ENCODE measurements around the gene DPY19L1.
"Not testable (repeated sequence)": the region's sequence is repeated elsewhere in the genome, so short reads cannot be mapped to it uniquely, and the experiment has no call there.

Gene DPY19L1

GRCh38 chr7:35032166-35032565 is 5.1 kb downstream of the DPY19L1 start:
- DNase-seq = no peak

DNA sequence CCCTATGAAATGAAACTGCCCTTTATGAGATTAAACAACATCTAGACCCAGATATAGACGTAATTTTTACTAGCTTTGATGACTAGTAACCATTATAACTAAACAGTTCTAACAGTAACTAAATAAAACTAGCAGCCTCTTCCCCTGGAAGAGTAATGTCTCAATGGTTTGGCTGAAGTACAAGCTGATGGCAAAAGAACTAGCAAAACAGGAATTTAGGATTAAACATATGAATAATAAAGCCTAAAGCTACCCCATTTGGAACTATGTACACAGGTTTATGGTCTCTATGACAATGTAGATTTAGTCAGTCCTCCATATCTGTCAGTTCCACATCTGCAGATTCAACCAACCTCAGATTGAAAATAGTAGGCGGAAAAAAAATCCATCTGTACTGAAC is 6.4 kb downstream of the DPY19L1 start:
- no peak for DNase-seq

DNA sequence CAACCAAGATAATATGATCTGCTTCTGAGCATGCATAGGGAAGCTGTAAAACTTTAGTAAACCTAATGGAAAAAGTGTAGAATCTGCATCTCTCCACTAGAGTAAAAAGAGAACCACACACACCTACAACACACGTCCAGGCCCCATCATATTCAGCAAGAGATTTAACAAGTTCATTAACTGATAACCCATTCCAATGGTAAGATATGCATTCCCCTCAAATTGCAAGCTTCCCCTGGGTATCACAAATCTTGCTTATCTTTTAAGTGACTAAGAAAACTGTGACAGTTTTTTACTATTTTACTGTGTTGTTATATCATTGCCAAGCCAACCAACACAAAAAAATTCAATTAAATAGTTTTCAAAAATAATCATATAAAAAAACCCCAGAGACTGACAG is 8.0 kb downstream of the DPY19L1 start:
- DNase-seq = no peak

DNA sequence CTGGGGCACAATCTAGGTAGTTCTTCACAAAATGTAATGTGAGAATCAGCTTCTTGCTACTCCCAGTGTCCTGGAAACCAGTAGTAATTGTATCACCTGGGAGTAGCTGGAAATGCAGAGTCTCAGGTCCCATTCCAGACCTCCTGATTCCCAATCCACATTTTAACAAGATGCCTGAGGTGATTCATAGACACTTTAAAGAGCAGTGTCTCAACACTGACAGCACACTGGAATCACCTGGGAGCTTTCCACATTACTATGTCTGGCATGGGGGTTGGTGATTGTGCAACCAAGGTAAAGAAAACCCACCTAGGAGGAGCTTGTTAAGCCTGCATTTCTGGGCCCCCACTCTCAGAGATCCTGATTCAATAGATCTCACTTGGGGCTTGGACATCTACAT is 11.1 kb downstream of the DPY19L1 start:
- no peak for DNase-seq

DNA sequence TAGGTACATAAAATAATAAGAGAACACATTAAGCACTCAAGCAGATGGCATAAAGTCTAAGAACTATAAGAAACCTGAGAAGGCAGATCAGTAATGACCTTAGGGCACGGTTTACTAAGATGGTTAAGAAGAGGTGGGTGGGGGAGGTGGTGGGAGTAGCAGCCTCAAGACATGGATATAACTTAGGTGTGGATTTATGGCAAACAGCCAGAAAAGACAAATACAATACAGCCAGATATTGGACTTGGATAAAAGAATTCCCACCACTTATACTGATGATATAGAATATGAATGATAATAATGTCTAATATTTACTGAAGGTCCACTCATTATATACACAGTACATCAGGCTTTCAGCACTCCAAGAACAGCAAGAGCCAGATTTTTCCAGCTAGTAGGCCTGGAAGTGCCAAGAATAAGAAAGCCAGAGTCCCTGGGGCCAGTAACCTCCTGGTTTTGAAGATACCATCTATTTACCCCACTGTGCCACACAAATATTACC is 11.9 kb downstream of the DPY19L1 start:
- DNase-seq = no peak

GRCh38 chr7:35024298-35024697 is 13.0 kb downstream of the DPY19L1 start:
- DNase-seq = no peak

- DNase-seq = no peak
Measured at GRCh38 chr7:35022725-35023124, 14.6 kb downstream of the DPY19L1 start.

- DNase-seq = no peak
Measured at GRCh38 chr7:35021445-35021844, 15.8 kb downstream of the DPY19L1 start.

DNA sequence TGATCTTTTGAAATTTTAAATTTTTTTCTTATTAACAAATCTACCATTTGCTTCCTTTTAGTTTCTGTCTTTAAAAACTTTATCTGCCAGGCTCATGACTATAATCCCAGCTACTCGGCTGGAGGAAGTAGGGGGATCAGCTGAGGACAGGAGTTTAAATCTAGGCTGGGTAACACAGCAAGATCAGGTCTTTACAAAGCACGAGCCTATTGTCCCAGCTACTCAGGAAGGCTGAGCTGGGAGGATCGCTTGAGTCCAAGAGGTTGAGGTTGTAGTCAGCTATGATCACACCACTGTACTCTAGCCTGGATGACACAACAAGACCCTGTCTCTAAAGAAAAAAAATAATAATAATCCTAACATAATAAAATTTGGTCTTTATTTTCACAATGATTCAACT is 17.5 kb downstream of the DPY19L1 start:
- no peak for DNase-seq

DNA sequence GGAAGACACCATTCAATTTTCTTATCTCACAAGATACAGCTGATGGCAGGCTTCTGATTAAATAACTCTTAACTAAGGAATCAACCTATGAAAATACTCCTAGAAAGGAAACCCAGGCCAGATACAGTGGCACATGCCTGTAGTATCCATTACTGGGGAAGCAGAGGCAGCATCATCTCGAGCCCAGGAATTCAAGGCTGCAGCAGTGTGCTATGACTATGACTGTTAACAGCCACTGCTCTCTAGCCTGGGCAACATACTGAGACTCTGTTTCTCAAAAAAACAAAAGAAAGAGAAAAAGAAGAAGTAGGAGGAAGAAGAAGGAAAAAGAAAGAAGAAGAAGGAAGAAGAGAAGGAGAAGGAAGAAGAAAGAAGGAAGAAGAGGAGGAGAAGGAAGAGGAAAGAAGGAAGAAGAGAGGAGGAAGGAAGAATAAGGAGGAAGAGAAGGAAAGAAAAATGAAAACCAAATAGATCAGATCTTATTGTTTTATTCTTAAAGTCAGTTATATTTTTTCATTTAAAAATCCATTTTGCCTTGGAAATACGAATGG is 18.0 kb downstream of the DPY19L1 start:
- no peak for DNase-seq

GRCh38 chr7:35015346-35015859 is 21.9 kb downstream of the DPY19L1 start:
- no peak for DNase-seq

- no peak for DNase-seq
Measured at GRCh38 chr7:35012160-35012559, 25.1 kb downstream of the DPY19L1 start.

DNA sequence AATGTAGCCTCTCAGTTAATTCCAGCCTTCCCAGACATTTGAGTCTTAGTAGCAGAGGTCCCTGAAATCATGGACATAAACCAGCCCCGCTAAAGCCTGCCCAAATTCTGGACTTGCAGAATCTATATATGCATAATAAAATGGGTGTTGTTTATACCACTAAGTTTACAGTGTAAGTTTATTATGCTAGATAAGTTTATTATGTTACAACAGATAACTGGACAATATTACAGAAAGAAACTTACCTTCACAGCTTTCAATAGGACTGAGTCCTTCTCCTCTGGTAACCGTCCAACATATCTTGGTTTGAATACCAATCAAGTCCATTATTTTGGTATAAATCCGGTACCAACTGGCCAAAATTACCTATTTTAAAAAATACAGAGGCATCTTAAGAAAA is 26.2 kb downstream of the DPY19L1 start:
- no peak for DNase-seq

DNA sequence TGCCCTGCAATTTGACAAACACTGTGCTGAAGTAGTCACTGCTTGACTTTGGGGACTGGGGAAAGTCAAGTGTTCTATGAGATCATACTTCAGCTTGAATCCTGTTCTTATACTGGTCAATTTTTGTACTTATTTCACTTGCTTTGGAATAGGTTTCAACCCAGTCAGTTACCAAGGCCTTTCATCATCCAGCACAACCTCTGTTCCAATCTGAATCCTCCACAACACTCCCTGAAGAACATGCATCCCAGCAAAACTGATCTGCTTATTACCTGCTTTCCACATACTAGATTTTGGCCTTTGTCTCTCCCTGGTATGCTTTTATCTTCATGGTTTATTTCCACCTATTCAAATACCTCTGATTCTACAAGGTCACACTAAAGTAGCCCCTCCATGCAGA is 29.5 kb downstream of the DPY19L1 start:
- no peak for DNase-seq

DNA sequence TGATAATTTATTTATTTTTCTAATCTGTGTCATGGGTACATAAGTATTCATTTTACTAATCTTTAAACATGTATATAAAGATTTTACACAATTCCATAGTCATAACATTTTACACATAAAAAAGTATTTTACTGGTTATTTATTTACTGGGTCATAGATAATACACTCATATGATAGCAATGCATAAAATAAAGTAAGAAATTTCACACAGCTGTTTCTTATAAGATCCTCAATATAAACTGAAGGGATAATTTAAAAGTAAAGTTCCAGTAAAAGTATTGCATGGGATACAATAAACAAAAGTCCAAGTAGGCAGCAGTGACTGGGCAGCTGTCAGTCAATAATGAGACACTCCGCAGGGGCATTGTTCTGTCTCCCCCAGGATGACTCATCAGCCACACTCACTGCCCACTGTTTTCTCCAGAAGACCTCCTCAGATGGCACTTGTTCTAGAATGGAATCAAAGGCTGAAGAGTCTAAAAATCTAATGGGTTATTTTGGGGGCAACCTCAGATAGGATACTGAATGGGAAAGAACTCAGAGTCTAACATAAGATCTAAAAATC is 32.7 kb downstream of the DPY19L1 start:
- no peak for DNase-seq

DNA sequence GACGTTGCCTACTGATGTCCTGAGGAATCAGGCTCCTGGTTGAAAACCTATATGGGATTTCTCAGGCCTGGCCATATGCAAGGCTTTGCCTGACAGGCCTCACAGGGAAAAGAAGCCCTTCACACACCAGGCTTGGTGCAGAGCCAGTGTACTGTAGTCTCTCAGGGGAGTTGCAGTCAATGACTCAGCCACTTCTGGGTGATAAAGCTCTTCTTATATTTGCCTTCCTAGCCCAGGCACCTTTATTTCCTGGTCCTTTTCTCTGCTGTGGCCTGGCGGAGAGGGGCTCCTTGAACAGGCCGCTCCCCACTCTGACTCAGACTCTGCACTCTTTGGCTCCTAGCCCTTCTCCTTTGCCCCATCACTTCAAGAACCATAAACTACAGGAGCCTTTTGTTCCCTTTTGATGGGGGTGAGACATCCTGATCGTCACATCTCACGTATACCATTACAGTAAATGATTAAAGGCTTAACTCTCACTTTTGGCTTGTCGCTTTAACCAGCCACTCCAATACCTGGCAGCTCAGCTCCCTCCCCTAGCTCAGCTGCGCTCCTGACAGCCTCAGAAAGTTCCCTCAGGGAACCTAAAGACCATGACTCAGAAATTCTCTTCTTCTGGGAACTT is 33.5 kb downstream of the DPY19L1 start:
- no peak for DNase-seq

- DNase-seq = not testable (repeated sequence)
Measured at GRCh38 chr7:35003177-35003650, 34.1 kb downstream of the DPY19L1 start.

- not testable (repeated sequence) for DNase-seq
Measured at GRCh38 chr7:34998335-34998734, 39.0 kb downstream of the DPY19L1 start.

- not testable (repeated sequence) for DNase-seq
Measured at GRCh38 chr7:34996423-34997090, 40.7 kb downstream of the DPY19L1 start.

DNA sequence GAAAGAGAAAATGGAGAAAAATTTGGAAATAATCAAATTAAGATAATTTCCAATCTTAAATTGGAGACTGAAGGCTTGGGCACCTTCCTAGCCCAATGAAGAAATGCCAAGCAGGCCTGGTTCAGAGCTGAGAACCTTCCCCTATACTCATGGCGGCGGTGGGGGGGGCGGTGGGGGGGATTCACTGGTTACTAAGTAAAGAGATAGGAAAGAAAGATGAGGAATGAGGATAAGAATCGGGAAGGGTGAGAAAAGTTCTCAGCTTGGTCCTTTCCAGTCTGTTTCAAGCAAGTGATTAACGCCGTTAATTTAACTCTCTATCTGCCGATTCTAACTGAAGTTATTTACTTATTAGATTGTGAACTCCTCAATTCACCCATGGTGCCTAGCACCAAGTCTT is 41.5 kb downstream of the DPY19L1 start:
- no peak for DNase-seq

DNA sequence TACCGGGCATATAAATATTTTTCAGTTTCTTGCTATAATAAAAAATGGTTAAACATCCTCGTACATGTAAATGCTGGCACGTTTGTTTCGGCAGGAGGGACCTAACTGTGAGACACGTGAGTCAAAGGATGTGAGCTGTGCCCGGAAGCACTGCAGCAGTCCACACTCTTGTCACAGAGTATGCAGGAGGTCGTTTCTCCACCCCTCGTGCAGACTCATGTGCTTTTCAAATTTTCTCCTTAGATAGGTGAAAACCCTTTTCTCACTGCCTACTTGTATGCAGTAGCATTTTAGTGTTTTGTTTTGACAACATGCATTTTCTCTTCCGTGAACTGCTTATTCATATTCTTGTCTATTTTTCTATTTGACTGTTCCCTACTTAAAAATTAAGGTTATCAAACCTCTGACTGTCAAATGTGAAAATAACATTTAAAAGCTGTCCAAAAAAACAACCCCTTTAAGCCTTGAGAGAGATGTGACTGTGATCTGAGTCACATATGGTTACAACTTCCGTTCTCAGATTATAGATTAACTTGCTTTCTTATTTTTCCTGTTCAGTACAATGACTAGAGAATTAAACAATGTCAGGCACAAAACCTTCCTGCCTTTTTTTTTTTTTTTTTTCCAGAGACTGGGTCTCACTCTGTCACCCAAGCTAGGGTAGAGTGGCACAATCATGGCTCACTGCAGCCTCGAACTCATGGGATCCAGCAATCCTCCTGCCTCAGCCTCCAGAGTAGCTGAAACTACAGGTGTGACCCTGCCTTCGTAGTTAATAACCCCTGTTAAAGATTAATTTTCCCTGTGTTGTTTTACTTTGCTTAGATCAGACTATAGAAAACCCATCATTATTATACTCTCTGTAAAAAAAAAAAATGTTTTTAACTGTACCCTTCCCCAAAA is 45.1 kb downstream of the DPY19L1 start:
- DNase-seq = no peak

- not testable (repeated sequence) for DNase-seq
Measured at GRCh38 chr7:34988442-34989125, 48.7 kb downstream of the DPY19L1 start.
